ENCODE measurements around the gene MAP3K2. TPM values are rescaled to one million over a fixed set of nuclear protein-coding genes. Genes with fewer than 3 reads are reported as not detected.

Gene MAP3K2
- polyA plus RNA-seq, 1 experiment, result 10.9 TPM

DNA sequence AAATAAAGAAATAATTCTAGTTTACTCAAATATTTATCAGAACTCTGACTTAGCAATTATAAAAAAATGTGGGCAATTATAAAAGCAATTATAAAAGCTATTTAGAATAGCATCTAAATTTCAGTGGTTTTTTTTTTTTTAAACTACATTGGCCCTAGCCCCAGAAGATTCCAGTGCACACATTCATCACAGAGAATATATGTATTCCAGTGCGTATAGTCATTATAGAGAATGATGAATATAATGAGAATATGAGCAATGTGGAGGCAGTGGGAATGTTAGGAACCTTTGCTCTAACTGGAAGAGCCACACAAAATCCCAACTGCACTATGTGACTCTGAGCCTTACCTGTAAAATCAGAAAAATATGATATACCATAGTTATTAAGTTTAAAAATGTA, 10.5 kb downstream of the MAP3K2 start:
- H3K27me3 ChIP-seq (ENCODE audit: control insufficient read depth, insufficient read depth, low read length), result no peaks in the 10 kb centered on the region
- ChIA-PET CTCF (interaction anchor here (1.5 kb wide), 1 partner anchor 12 kb away, joined by 4 read pairs; no protein-coding TSS in a partner anchor), POLR2A (interaction anchor here (0.6 kb wide), 1 partner anchor 37 kb away, joined by 6 read pairs; no protein-coding TSS in a partner anchor)
- no peak overlapping the region for H3K4me3 ChIP-seq (ENCODE audit: low read depth, low read length)
- H3K36me3 ChIP-seq (ENCODE audit: control insufficient read depth, insufficient read depth, low read length), result no peaks in the 10 kb centered on the region
- TF ChIP-seq, protein P1, sequence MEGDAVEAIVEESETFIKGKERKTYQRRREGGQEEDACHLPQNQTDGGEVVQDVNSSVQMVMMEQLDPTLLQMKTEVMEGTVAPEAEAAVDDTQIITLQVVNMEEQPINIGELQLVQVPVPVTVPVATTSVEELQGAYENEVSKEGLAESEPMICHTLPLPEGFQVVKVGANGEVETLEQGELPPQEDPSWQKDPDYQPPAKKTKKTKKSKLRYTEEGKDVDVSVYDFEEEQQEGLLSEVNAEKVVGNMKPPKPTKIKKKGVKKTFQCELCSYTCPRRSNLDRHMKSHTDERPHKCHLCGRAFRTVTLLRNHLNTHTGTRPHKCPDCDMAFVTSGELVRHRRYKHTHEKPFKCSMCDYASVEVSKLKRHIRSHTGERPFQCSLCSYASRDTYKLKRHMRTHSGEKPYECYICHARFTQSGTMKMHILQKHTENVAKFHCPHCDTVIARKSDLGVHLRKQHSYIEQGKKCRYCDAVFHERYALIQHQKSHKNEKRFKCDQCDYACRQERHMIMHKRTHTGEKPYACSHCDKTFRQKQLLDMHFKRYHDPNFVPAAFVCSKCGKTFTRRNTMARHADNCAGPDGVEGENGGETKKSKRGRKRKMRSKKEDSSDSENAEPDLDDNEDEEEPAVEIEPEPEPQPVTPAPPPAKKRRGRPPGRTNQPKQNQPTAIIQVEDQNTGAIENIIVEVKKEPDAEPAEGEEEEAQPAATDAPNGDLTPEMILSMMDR (IDR thresholded peaks at IDR 0.05; ENCODE audit: insufficient read depth, low read depth, low read length), result no peak
- DNase-seq (ENCODE audit: low read depth), result no peak

DNA sequence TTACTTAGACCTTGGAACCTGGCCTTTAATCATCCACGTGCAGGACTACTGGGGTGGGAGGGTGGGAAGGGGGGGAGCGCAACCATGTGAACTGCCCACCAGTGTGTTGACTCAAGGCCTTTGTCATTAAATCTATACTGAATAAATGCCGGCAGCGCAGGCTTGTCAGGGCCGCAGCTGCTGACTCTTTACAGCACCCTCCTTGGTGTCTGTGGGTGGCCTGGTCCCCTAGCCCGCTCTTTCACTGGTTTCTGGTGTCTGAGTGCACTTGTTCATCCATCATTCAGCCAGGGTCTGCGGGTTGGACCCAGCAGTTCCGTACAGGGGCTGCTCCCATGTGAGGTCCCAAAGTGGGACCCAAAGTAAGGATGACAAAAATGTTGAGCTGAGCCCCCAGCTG, 11.5 kb downstream of the MAP3K2 start:
- Histone ChIP-seq H3K36me3 (ENCODE audit: control insufficient read depth, insufficient read depth, low read length) (no peaks in the 10 kb centered on the region), H3K27me3 (ENCODE audit: control insufficient read depth, insufficient read depth, low read length) (no peaks in the 10 kb centered on the region), H3K4me3 (ENCODE audit: low read depth, low read length) (no peak overlapping the region)
- ChIA-PET POLR2A (no interaction called here), CTCF (no interaction called here)
- TF ChIP-seq, protein P1 (IDR thresholded peaks at IDR 0.05; ENCODE audit: insufficient read depth, low read depth, low read length), result no peak
- DNase-seq (ENCODE audit: low read depth), result no peak

DNA sequence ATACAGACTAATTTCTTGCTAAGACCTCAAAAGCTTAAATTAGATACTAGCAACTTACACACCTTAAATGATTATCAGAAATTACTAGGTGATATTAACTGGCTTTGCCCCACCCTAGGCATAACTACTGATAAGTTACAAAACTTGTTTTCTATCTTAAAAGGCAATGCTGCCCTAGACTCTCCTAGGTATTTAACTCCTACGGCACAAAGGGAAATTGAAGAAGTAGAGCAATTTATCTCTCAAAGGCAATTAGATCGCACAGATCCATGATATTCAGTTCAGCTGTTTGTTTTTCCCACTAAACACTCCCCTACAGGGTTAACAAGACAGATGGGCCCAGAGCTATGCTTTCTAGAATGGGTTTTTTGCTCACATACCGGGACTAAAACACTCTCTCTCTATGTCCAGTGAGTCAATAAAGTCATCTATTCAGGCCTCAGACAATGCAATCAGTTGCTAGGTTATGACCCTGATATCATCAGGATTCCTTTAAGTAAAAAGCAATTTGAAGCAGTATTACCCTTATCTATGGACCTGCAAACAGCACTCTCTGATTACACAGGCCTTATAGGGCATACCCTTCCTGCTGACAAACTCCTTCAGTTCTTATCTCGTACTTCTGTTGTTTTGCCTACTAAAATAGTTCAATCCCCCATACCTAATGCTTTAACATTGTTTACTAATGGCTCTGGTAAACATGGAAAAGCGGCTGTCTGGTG, 14.3 kb downstream of the MAP3K2 start:
- TF ChIP-seq, protein P1 (IDR thresholded peaks at IDR 0.05; ENCODE audit: insufficient read depth, low read depth, low read length), result no peak
- POLR2A ChIA-PET, result no interaction called here
- DNase-seq (ENCODE audit: low read depth), result no peak
- CTCF ChIA-PET, result no interaction called here
- no peaks in the 10 kb centered on the region for H3K36me3 ChIP-seq (ENCODE audit: control insufficient read depth, insufficient read depth, low read length)
- no peaks in the 10 kb centered on the region for H3K27me3 ChIP-seq (ENCODE audit: control insufficient read depth, insufficient read depth, low read length)
- no peak overlapping the region for H3K4me3 ChIP-seq (ENCODE audit: low read depth, low read length)

DNA sequence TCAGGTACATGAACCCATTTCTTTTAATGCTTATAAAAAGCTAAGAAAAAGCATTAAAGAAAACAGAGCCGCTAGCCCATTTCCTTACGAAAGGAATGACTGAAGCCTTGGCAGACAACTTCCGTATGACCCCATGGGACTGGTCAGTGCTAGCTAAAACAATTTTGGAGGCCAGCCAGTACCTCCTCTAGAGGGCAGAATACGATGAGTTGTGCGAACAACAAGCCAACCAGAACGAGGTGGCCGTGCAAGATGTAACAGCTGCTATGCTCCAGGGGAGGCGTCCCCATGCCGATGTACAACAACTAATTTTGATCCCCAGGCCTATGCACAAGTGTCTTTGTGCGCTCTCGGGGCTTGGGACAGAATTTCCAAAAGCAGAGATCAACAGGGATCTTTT, 16.7 kb downstream of the MAP3K2 start:
- TF ChIP-seq, protein P1 (IDR thresholded peaks at IDR 0.05; ENCODE audit: insufficient read depth, low read depth, low read length), result no peak
- POLR2A ChIA-PET, result no interaction called here
- Histone ChIP-seq H3K36me3 (ENCODE audit: control insufficient read depth, insufficient read depth, low read length) (no peaks in the 10 kb centered on the region), H3K27me3 (ENCODE audit: control insufficient read depth, insufficient read depth, low read length) (no peaks in the 10 kb centered on the region), H3K4me3 (ENCODE audit: low read depth, low read length) (no peak overlapping the region)
- DNase-seq (ENCODE audit: low read depth), result no peak
- CTCF ChIA-PET, result no interaction called here

DNA sequence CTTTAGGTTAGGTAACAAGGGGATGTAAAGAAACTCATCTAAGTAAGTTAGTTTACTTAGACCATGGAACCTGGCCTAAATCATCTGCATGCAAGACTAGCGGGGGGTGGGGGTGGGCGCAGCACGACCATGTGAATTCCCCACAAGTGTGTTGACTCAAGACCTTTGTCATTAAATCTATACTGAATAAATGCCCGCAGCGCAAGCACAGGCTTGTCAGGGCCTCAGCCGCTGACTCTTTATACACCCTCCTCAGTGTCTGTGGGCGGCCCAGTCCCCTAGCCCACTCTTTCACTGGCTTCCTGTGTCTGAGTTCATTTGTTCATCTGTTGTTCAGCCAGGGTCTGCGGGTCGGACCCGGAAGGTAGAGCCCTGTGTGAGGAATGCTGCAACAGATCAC, 17.8 kb downstream of the MAP3K2 start:
- H3K4me3 ChIP-seq (ENCODE audit: low read depth, low read length), result no peak overlapping the region
- no peaks in the 10 kb centered on the region for H3K27me3 ChIP-seq (ENCODE audit: control insufficient read depth, insufficient read depth, low read length)
- no peak for DNase-seq (ENCODE audit: low read depth)
- no peaks in the 10 kb centered on the region for H3K36me3 ChIP-seq (ENCODE audit: control insufficient read depth, insufficient read depth, low read length)
- ChIA-PET CTCF (interaction anchor here (1.4 kb wide), 1 partner anchor 17 kb away, joined by 3 read pairs; no protein-coding TSS in a partner anchor), POLR2A (no interaction called here)
- TF ChIP-seq, protein P1 (IDR thresholded peaks at IDR 0.05; ENCODE audit: insufficient read depth, low read depth, low read length), result no peak

Data from BJ (cell line).